HG02588 (cell line): ENCODE data around the gene MIPOL1.
"Not testable (repeated sequence)": the region's sequence is repeated elsewhere in the genome, so short reads cannot be mapped to it uniquely, and the experiment has no call there.

Experiments used
- ATAC-seq: cut with Tn5 transposase; IDR thresholded peaks from one replicate; pipeline ENCODE4 v1.9.1; 2021; ENCODE audit warnings: mild to moderate bottlenecking, moderate library complexity; ENCODE audit not compliant: unreplicated experiment

Gene MIPOL1

GRCh38 chr14:37278636-37279538 lies 81.2 kb downstream of the MIPOL1 start:
- ATAC-seq: no peak

GRCh38 chr14:37279818-37280217 lies 82.1 kb downstream of the MIPOL1 start:
- ATAC-seq: no peak

GRCh38 chr14:37284760-37285159 lies 87.0 kb downstream of the MIPOL1 start:
- no peak for ATAC-seq

- ATAC-seq: no peak
These were observed 87.5 kb downstream of the MIPOL1 start for GRCh38 chr14:37285220-37285619.

- no peak for ATAC-seq
These were observed 92.0 kb downstream of the MIPOL1 start for GRCh38 chr14:37289688-37290087.

- ATAC-seq: not testable (repeated sequence)
These were observed 97.5 kb downstream of the MIPOL1 start for GRCh38 chr14:37295262-37295661.

- no peak for ATAC-seq
These were observed 113.5 kb downstream of the MIPOL1 start for GRCh38 chr14:37311252-37311651.

GRCh38 chr14:37318938-37319337 lies 121.2 kb downstream of the MIPOL1 start:
- no peak for ATAC-seq

GRCh38 chr14:37320106-37320505 lies 122.4 kb downstream of the MIPOL1 start:
- no peak for ATAC-seq

- ATAC-seq: no peak
These were observed 127.6 kb downstream of the MIPOL1 start for GRCh38 chr14:37325332-37325731.

- ATAC-seq: no peak
These were observed 128.7 kb downstream of the MIPOL1 start for GRCh38 chr14:37326434-37326833.

GRCh38 chr14:37327933-37328332 lies 130.2 kb downstream of the MIPOL1 start:
- ATAC-seq: not testable (repeated sequence)

GRCh38 chr14:37328673-37329072 lies 130.9 kb downstream of the MIPOL1 start:
- no peak for ATAC-seq

GRCh38 chr14:37329189-37330001 lies 131.7 kb downstream of the MIPOL1 start:
- ATAC-seq: no peak

- ATAC-seq: no peak
These were observed 133.2 kb downstream of the MIPOL1 start for GRCh38 chr14:37330910-37331309.

GRCh38 chr14:37340353-37340752 lies 142.6 kb downstream of the MIPOL1 start:
- ATAC-seq: no peak

GRCh38 chr14:37343307-37344094 lies 145.8 kb downstream of the MIPOL1 start:
- ATAC-seq: no peak

GRCh38 chr14:37363661-37364060 lies 165.9 kb downstream of the MIPOL1 start:
- ATAC-seq: no peak

GRCh38 chr14:37369425-37369824 lies 171.7 kb downstream of the MIPOL1 start:
- ATAC-seq: no peak

GRCh38 chr14:37375566-37375965 lies 177.8 kb downstream of the MIPOL1 start:
- ATAC-seq: no peak
